HG03571 (cell line): ENCODE data around the gene PPP2R5E.

ENCODE experiments used
- ATAC-seq: cut with Tn5 transposase; IDR thresholded peaks from one replicate; pipeline ENCODE4 v1.9.1; 2021; ENCODE audit not compliant: unreplicated experiment

PPP2R5E gene

DNA sequence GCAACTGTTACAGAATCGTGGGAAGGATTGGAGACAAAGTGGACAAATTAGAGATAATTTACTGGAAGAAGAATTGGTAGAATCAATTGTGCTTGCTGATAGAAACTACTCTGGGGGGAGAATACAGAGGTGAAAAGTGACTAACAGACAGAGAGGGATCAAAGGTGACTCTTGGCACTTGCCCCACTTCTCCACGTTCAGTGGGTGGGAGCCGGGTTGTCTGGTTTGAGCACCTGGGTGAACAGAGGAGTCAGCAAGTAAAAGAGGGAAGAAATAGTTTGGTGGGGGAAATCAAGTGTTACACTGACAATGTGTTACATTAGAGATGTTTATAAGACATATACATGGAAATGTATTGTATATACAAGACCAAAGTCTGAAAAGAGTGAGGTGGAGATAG lies 69.1 kb downstream of the PPP2R5E start:
- ATAC-seq = no peak

DNA sequence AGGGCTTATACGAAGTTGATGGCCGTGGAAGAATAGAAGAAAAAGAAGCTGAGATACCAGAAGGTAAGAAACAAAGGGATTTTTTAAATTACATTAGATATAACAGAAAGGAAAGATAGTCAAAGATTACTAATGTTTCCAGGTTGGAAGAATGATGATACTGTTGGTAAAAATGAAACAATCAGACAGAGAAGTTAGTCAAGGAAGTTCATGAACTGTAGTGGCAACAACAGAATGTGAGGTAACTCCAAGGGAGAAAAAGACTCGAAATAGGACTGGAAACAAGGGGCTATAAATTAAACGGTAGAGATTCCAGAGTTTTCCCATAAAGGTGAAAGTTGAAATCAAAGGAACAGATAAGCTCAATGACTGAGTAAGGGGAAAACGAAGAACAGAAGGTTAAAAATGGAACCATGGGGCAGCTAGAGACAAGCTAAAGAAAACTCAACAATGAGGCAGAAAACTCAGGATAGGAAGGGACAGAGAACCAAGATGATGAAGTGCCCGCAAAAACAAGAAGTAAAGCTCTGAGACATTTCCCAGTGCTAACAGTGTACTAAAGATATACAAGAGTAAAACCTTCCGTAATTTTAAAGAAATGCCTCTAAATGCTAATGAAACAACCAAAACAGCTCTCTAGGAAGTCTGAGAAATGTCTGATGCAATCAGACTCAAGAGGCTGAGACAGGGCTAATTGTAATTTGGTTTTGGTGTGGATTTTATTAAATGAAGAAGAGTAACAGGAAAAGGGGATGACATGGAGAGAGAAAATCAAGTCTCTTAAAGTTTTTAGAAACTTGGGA lies 70.0 kb downstream of the PPP2R5E start:
- ATAC-seq = no peak

DNA sequence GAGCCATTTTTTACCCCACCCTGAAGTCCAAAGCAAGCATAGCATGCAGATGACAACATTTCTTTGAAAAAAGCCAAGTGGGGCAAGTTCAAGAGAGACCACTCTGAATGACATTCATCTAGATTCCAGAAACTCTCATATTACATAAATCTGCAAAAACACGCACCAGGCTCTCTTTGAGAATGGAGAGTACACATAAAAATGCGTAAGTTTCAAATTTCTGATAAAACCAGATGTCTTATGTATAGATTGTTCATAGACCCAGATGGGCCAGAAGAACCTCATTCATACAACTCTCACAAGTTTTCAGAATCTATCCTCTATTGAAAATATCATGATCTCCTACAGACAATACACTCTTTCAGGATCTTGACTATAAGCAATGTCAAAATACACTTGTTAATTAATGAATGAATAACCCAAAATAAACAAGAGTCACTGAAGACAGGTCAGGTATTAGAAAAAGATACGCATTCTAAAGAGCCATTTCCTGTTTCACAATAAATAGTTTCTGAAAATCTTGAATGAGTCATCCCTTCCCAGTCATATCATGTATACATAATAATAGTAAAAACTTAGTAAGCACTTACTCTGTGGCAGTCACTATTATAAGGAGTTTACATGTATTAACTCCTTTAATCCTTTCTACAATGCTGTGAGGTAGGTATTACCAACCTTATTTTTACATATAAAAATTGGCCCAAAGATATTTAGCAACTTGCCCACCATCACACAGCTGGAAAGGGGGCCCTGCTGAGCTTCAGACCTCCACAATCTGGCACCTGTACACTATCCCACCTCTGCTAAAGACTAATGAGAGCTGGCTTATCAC lies 72.0 kb downstream of the PPP2R5E start:
- ATAC-seq = peak; percentile 84

DNA sequence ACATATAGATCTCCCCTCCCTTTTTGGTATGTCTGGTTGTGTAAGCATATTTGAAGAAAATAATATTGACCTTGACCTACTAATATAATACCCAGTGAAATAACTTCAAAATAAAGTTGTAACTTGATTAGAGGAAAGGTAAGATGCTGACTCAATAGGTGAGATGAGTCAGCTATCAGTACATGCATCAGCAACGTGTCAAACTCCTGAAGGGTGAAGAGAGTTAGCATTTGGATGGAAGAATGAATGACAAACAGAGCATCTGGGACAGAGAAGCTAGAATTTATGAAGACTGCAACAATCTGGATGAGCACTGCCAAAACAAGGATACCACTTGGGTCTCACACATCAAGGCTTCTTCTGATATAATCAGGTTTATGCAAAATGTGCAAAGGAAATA lies 74.9 kb downstream of the PPP2R5E start:
- ATAC-seq = no peak

DNA sequence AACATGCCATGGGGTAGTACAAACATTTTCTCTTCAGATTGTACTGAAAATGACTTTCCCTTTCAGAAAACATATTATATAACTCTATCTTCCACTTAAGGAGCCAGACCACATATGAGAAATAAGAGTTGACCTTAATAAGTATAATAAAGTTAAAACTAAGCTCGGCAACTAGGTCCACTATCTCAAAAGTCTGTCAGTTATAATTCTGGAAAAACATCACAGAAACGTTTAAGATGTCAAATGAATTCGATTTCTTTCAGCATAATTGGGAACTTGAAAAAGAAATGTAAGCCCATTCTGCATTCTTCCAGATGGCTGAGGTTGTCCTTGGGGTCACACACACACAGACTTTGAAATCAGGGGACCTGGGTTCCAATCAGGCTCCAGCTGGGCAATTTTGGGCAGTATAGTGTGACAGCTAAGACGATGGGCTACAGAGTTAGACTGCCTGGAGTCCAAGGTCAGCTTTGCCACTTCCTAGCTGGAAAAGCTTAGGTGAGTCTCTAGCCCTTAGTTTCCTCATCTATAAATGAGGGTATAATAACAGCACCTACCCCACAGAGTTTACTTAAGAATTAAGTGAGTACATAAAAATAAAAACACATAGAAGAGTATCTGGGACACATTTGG lies 75.6 kb downstream of the PPP2R5E start:
- ATAC-seq = no peak

DNA sequence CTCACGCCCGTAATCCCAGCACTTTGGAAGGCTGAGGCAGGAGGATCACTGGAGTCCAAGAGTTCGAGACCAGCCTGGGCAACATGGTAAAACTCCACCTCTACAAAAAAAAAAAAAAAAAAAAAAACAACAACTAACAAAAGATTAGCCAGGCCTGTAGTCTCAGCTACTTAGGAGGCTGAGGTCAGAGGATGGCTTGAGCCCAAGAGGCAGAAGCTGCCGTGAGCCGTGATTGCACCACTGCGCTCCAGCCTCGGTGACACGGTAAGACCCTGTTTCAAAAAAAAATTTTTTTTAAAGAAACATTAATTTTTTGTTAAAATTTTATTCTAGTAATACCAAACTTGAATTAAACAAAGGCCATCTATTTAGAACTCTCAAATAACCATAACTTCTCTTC lies 77.8 kb downstream of the PPP2R5E start:
- ATAC-seq = no peak

DNA sequence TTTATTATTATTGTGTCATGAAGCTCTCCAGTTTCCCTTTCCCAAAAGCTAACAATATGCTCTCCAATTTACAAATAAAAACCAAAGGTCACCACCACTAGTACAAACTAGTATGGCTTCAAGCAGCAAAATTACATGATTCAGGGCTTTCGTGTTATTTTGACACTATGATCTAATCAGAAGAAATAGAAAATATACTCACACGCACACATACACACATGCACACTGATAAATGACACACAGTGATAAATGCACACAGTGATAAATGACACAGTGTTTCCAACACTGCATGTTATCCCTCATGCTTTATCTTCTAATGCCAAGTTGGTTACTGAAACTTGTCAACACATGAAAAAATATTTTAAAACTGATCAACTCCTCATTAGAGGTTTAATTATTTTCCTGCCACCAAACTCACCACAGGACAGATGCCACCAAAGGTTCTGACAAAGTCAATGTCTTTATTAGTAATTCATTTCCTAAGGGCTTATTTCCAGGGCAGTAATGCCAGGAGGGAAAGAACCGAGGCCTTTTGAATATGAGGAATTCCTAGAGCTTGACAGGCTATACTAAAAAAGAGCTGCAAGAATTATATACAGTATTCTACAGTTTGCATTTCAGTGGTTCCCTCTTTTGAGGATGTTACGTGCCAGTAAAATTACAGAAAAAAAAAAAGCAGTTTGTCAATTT lies 82.4 kb downstream of the PPP2R5E start:
- ATAC-seq = no peak

DNA sequence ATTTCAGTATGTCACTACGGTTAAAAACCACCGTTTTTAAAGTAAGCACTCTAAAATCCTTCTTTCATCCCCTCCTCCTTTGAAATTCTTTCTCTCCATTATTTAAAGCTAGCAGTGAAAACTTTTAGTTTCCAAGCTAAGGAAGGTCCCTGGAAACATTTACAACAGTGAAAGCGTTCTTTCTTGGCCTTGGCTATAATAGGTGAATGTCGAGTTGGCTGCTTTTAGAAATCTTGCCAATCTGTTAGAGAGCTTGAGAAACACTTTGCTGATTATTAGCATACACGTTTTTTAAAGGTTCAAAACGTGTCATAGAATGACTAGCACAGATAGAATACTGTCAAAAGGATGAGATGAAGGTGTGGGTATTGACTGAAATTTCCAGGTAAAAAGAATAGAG lies 83.4 kb downstream of the PPP2R5E start:
- ATAC-seq = no peak

DNA sequence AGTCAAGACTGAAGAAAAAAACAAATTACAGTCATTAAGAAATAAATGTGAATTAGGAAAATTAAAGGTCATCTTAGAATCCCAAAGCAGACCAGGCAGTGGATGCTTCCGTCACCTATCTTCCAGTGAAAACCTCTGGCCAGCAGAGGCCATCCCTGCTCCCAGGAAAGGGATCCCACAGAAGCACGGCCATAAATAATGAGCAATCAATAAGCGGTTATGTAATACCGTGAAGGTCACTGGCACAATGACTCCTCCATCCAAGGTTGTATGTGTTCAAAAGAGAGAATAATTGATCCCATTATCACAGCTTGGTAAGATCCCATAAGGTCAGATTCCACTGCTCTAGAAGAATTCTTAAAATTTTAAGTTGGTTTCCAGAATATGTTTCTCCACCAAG lies 85.7 kb downstream of the PPP2R5E start:
- no peak for ATAC-seq

DNA sequence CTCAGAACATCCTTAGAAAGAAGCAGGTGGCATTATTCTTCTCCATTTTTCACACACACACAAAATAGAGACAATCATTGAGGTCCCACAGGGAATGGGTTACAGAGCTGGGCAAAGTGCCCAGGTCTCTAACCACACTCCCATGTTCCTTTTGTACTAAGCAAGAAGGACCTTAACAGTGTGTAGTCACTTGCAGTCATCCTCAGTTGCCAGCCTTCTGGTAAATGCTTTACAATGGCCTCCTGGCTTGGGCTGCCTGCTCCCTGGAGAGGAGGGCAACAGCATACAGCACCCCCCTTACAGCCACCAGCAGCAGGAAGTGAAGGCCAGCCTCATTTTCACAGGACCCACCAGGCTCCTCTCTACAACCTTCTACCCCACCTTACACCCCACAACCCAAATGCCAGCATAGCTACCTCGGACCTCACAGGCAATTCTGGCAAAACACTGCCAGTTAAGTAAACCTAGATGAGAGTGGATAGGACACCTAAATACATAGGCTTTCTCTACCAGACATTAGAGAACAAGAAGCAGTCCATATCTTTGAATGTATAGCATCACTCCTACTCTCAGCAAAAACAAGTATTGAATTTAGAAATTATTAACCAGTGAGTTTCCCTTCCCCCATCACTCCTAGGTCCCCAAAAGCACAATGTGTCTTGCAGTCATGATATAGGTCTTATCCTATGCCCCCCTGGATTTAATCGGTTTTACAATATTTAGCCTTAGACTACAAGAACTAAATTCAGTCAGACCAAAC lies 88.1 kb downstream of the PPP2R5E start:
- peak; percentile 61 for ATAC-seq

DNA sequence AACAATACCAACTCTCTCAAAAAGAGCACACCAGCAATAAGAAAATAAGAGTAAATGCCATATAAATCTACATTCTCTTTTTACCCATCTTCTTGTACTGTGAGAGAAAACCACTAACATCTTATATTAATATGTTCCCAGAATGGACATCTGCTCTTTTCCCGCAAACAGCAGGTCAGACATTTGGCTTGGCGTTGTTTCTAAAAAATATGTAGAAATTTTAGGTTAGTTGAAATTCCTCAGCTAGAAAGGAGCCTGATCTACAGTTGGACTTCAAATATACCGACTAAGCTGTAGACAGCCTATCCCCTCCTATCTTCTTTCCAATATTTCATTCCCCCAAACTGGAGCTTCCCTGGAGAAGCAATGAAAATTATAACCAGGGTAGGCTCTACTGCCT lies 88.7 kb downstream of the PPP2R5E start:
- no peak for ATAC-seq

DNA sequence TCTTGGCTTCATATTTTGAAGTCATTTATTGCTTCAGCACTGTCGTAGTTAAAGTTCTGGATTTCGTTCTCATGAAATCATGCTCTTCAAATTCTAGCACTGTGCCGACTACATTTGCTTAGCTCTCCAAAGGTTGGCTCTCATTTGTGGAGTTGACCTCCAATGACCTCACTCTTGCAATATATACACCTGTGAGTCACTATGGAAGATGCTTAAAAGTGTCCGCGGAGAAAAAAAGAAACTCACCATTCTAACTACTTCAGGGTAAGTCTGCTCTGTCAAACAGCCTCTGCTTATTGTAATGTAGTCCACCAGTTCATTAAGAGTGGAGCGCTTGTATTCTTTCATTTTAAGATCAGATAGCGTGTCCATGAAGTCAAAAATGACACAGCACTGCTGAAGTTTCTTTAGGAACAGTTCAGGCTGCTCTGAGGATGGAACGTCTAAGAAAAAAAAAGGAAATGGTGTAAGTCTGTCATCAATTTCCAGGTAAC lies 89.7 kb downstream of the PPP2R5E start:
- ATAC-seq = no peak

DNA sequence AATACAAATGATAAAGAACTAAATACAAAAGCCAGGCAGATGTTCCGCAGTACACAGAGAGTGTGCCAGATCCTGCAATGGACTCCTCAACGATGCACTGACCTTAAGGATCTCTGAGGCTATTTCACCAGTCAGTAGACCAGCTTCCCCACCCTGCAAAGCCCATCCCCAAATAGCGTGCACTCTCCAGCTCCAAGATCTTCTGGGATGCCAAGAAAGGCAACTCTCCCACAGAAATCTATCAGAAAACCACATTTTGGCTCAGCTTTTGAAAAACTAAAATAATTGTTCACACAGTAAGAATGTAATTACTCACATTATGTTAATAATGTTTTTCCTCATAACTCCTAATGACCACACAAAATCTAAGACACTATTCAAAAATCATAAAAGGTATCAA lies 90.4 kb downstream of the PPP2R5E start:
- no peak for ATAC-seq

DNA sequence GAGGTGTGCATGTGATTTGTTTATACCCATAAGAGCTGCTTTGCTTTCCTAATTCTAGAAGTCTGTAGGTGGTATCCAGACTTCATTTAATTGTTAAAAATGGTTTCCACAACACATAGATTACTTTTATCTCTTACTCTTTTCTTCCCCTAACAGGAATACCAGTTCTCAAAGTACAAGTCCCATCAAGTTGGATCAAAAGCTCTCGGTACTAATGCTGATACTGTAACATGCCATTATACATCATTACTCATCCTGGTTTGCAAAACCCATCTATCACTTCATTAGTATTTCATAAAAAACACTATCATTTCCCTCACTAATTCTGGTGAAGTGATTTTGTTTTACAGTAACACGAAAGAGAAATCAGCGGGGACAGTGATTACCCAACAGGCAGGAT lies 94.3 kb downstream of the PPP2R5E start:
- ATAC-seq = no peak

DNA sequence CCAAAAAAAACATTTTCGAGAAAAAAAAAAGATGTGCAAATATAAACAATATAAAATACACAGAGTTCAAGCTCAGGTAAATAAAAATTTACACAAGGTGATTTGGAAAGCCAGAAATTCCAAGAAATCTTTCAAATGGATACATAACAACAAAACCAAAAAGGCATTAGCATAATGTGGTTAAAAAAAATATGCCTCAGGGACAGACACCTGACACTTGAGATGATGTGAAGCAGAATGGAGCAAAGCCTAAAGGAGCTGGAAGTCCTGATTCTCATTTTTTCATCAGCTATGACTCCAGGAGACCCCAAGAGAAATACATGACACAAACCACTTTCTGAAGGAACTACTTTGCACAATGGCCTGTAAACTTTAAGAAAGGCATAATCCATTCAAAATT lies 98.6 kb downstream of the PPP2R5E start:
- no peak for ATAC-seq

DNA sequence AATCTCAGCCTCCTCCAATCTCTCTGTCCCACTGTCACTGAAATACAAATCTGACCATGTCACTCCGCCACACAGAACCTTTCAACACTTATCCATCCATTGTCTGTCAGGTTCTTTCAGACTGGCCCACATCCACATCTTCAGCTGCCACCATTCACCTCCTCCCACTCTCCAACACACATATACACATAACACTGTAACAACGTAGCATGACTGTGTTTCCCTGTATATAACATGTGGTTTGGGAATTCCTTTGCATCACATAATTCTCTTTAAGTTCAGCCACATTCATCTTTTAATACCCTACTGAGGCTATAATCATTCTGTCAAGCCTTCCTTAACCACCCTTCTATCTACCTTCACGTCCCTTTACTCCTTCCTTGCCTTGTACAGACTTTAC lies 99.2 kb downstream of the PPP2R5E start:
- ATAC-seq = no peak

DNA sequence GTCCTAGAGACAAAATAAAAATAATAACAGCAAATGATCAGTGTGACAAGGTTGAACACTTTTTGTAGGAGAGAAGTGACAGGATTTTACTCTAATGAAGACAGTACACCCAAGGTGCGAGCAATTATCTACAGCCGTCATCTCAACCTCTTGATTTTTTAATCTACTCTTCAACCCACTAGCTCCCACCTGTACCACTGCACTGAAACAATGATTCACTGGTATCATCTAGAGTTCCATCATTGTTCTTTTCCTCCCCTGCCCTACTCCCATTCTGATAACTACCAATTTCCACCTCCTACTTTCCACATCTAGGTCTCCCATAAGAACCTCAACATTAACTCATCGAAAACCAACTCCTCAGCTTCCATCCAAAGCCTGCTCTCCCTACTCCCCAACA lies 99.8 kb downstream of the PPP2R5E start:
- ATAC-seq = no peak

DNA sequence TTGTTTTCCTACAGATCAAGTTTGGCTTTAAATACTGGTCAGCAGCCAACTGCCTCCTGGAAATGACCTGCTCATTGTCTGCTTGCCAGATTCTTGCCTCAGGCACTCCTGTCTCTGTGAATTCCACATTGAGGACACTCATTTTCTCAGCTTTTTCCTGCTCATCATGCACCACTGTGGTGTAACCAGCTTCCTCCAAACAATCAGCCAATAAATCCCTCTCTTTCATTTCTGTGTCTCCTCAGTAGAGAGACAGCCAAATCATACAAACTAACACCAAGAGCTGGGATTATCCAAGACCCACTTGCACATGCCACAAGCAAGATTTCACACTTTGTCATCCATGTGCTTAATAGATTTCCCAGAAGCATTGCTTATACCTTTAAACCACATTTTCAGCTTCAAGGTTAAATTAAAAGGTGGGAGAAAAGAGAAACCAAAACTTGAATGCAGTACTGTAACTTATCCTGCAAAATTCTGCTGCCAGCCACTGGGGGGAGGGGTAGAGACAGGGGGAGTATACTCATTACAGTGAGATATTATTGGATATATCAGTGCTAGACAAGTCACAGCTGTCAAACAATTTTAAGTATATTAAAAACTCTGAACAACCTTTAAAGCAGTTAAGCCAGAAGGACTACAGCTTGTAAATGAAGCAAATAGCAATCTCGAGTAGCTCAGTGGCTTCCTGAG lies 105.0 kb downstream of the PPP2R5E start:
- no peak for ATAC-seq

DNA sequence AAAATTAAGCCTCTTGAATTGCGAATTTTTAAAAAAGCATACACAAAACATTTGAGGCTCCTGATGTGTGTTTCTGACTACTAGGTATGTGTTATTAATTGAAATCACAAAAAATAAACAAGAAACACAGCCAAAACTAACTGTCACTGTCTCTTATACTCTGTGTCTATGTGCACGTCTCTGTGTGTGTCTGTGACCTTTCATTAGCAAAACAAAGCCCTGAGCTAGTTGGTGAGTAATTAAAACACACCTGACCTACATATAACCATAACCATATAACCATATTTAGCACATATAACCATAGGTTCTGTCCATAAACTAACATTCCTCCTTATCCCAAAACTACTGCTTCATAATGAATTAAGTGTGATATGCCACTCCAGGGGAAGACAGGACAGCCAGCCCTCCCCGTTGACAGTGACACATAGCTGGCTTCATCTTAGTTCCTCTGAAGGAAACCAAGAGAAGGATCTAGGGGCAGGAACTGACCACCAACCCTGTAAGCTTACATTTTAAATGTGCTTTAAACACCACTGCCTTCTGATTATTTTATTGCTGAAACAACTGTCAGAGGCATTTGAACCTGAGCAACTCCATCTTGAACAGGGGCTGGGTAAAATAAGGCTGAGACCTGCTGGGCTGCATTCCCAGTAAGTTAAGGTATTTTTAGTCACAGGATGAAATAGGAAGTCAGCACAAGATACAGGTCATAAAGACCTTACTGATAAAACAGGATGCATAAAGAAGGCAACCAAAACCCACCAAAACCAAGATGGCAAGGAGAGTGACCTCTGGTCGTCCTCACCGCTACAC lies 106.7 kb downstream of the PPP2R5E start:
- ATAC-seq = no peak
